Stimulated activated naive CD4-positive, alpha-beta T cell (primary cell): ENCODE results near the gene PML.
"Not testable (repeated sequence)": the region's sequence is repeated elsewhere in the genome, so short reads cannot be mapped to it uniquely, and the experiment has no call there.

Experiments
- DNase-seq, 6 experiments: peaks; one replicate each; lab custom pipeline; 2025; lab: John Stamatoyannopoulos, UW

Gene PML

GRCh38 chr15:74056330-74056729 is 61.8 kb downstream of the PML start:
- not testable (repeated sequence) for DNase-seq

DNA sequence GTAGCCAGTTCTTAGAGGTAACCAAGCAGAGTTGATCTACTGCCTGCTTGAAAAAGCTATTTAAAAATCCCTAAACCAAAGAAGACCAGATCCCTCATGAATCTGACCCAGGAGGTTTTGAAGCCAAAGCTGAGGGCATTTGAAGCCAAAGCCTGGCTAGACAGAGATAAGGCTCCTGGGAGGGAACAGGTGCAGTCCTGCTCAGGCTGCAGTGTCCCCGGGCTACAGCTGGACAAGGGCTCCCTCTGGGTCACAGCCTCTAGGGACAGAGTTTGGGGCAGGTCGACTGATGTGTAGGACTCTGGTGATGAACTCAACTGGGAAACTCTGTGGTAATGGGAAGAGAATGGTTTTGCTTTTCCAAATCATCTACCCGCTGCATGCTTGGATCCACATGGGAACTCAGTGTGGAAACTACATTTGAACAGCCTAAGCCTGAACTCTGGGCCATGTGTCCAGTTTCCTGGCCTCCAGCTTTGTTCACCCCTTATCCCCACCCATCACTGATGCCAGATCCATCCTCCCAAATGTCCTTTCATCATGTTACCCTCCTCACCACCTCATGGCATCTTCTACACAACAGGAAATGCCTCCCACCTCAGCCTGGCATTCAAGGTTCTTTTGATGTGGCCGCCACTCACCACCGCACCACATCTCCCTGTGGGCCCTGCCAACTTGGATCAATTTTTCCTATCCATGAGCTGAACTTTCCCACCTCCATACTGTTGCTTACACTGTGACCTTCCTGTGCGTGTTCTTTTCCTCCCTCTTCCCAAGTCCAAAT is 64.7 kb downstream of the PML start:
- DNase-seq = not testable (repeated sequence)

- DNase-seq = no peak
Measured at GRCh38 chr15:74060251-74060650, 65.7 kb downstream of the PML start.

DNA sequence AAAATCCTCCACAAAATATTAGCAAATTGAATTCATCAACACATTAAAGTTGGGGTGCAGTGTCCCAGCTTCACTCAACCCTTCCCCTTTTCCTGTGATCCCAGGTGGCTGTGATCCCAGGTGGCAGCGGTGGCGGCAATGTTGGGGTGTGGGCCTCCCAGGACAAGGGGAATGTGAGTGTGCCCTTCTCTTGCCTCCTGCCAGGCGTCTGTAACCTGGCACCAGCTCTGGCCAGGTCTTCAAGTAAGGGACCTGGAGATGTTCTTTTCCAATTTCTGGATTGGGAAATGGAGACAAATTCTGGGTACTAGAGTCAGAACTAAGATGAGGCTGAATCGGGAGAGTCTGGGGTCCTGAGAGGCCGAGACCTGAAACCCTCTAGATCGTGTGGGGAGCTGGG is 67.7 kb downstream of the PML start:
- no peak for DNase-seq

GRCh38 chr15:74062671-74063070 is 68.2 kb downstream of the PML start:
- DNase-seq = no peak

DNA sequence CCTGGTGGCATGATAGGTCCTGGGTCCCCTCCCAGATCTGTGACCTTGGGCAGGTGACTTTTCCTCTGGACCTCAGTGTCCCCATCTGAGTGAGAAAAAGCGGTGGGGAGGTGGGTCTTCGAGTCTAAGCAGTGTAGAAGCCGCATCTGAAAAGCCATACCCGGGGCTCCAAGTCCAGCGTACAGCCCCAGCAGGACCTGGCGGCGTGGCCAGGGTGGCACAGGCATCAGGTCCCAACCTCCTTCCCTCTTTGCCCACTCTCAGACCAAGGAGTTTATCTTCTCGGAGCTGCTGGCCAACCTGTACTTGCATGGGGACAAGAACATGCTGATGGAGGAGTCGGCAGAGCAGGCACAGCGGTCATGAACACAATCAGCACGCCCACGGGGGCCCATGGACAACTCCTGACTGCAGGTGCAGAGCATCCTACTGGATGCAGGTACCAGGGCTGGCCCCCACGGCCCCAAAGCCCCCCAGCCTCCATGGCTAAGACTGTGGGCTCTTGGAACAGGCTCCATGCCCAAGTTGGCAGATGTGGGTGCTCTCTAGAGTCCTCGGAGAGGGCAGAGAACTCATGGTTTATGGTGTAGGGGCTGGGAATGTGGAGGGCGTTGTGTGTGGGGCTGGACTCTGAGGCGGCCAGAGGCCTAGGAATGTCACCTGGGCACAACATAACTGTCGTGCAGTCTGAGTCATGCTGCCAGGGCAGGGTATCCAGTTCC is 69.1 kb downstream of the PML start:
- not testable (repeated sequence) for DNase-seq

DNA sequence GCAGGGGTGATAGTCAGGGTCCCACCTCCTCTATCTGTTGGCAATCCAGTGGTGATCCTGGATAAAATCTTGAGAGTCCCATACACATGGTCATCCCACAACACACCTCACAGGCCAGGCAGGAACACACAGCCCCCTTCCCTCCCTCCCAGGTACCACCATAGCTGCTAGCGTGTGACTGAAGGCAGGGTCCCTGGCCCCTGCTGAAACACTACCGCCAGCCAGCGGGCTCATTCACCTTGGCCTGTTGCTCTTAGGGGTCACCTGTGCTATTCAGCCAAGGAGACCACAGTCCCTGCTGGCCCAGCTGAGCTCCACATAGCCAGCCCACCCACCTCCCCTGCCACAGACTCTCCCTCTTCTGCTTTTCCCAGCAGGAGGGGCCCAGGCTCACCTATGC is 69.7 kb downstream of the PML start:
- not testable (repeated sequence) for DNase-seq

DNA sequence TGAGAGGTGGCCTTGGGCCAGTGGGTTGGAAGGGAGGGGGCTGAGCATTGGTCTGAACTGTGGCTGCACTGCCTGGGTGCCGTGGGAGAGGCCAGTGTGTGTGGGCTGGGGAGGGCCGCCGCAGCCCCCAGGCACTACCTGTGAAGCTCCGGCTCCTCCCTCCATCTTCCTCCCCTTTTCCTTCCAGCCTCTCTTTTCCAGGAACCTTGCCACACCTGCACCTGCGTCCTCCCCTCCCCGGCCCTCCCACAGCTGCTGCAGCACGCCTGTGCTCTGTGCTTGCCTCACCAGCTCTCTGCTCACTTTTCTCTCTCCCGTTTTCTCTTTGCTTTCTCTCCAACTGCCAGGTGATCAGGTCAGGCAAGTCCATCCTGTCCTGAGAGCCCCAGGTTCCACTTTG is 70.3 kb downstream of the PML start:
- DNase-seq = not testable (repeated sequence)

DNA sequence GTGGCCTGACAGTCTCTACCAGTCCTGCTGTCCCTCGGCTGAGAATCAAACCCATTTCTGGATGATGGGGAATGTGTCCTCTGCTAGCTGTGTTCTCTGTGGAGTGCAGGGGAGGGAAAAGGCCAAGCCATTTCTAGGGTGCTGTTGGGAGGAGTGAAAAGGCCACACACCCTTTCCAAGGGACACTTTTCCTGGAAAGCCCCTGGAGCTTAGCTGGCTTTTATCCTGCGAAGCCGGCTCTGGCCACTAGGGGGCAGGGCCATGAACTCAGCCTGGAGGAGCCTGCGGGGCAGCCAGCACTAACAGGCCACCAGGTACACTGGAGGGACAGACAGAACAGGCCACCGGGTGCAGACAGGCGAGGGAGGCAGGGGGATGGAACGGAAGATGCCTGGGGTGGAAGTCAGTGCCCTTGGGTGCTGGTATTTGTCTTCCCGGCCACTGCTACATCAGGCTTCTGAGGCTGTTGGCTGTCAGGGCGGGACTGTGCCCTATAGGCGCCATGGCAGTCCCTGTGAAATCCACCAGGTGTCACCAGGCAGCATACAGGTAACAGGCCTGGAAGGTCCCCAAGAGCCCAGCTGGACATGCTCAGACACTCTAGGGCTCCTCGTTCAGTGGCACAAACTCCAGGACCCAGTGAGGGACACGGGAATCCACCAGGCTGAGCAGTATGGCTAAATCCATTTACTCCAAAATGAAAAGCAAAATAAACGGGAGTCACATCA is 71.3 kb downstream of the PML start:
- DNase-seq = not testable (repeated sequence)

GRCh38 chr15:74071645-74072044 is 77.1 kb downstream of the PML start:
- not testable (repeated sequence) for DNase-seq

- DNase-seq = not testable (repeated sequence)
Measured at GRCh38 chr15:74072132-74072531, 77.6 kb downstream of the PML start.

GRCh38 chr15:74072614-74073337 is 78.3 kb downstream of the PML start:
- DNase-seq = not testable (repeated sequence)

GRCh38 chr15:74075781-74076180 is 81.3 kb downstream of the PML start:
- not testable (repeated sequence) for DNase-seq

DNA sequence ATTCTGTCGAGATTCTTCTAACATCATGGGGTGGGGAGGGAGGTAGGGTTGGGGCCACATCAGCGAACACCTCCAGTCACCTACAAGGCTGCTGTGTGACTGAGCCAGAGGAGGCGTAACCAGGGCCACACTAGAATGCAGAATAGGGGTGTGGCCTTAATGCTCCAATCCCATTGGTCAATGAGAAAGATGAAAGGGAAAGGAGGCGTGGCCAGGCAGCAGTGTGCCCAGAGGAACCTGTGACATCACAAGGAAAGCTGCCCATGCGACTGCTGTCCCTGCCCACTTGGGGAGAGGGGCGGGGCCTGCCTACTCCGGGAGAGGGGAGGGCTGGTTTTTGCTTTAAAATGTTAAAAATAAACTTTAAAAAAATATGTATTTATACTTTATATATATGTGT is 87.9 kb downstream of the PML start, which contains the start of gene GOLGA6A:
Gene GOLGA6A, minus strand, starts transcription at position 101 of the 400 bp plus-strand sequence. Its CDS starts 41 bp downstream, at position 60.
- not testable (repeated sequence) for DNase-seq

- not testable (repeated sequence) for DNase-seq
Measured at GRCh38 chr15:74094567-74094966, 100.1 kb downstream of the PML start.

- not testable (repeated sequence) for DNase-seq
Measured at GRCh38 chr15:74095610-74096009, 101.1 kb downstream of the PML start.

DNA sequence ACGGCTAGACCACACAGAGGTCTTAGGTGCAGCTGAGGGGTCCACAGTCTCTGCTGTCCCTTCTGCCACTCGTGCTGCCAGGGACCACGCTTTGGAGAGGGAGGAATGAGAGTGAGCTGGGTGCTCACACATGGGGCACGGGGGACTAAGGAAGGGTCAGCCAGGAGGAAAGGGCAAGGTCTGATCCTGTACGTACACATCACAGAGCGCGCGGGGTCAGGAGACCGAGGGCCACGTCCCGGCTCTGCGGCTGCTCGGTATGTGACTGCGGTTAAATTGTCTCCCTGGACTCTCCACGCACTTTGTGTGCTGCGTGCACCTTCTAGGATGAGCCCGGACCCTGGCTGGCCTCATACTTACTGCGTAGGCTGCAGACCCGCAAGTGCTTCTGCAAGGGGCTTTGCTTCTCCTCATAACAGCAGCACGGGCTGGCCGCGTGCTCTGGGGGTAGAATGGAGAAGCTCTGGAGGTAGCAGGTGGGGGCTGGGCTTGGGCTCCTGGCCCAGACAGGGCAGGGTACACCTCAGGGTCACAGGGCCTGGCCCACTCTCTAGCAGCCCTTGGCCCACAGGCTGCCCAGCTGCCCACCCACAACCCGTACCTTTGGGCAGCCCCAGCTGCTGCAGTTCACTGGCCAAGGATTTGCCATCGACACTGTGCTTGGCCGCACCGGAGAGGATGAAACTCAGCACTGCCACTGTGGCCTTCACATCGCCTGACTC is 102.4 kb downstream of the PML start:
- not testable (repeated sequence) for DNase-seq
